ENCODE data around the gene HSPA1L. TPM values are rescaled to one million over a fixed set of nuclear protein-coding genes. Genes with fewer than 3 reads are reported as not detected.

The HSPA1L gene
- total and polyA plus RNA-seq, 4 donors, result 0.27 to 0.79 (median 0.47) TPM

GRCh38 chr6:31768363-31769257, 46.5 kb downstream of the HSPA1L start:
- Histone ChIP-seq H3K36me3 (ENCODE audit: control insufficient read depth in 4 of 4, insufficient read depth in 3 of 4, low read depth in 1 of 4, low read length in 3 of 4) (no peaks in the 10 kb centered on the region), H3K9me3 (ENCODE audit: control insufficient read depth in 4 of 4, low read length in 3 of 4) (no peaks in the 10 kb centered on the region), H3K4me3 (ENCODE audit: low read depth in 1 of 3, low read length in 3 of 3) (no peak overlapping the region), H3K9ac (ENCODE audit: low read depth in 1 of 2, low read length in 2 of 2) (no peak overlapping the region), H3K27ac (ENCODE audit: low read depth in 1 of 2, low read length in 2 of 2) (peak overlapping the region in 1 of 2 donors; percentile 17), H3K4me1 (ENCODE audit: control insufficient read depth in 4 of 4, insufficient read depth in 4 of 4, low read length in 3 of 4) (peaks cover 0 to 7% (median 4%) of the 10 kb centered on the region in 4 donors), H3K27me3 (ENCODE audit: control insufficient read depth in 4 of 4, insufficient read depth in 4 of 4, low read length in 3 of 4) (no peaks in the 10 kb centered on the region)
- DNase-seq (ENCODE audit: low spot score), result no peak
- TF ChIP-seq HNF4A (conservative IDR thresholded peaks at IDR 0.05), result no peak
- no peak for TF ChIP-seq FOXA1 (IDR thresholded peaks at IDR 0.05)
- TF ChIP-seq RAD21 (IDR thresholded peaks at IDR 0.05), result no peak
- no peak for TF ChIP-seq YY1 (IDR thresholded peaks at IDR 0.05)
- TF ChIP-seq NR2F2 (IDR thresholded peaks at IDR 0.05), result no peak
- no peak for TF ChIP-seq SP1 (IDR thresholded peaks at IDR 0.05)
- TF ChIP-seq HNF4G (IDR thresholded peaks at IDR 0.05), result no peak
- no peak for TF ChIP-seq CTCF (IDR thresholded peaks at IDR 0.05; ENCODE audit: low read depth, low read length, missing input control)
- no peak for TF ChIP-seq RXRA (IDR thresholded peaks at IDR 0.05)
- no peak for TF ChIP-seq JUND (IDR thresholded peaks at IDR 0.05)
- TF ChIP-seq ATF3 (IDR thresholded peaks at IDR 0.05), result no peak
- no peak for TF ChIP-seq FOXA2 (IDR thresholded peaks at IDR 0.05)
- TF ChIP-seq GABPA (IDR thresholded peaks at IDR 0.05 in 1 of 2, conservative IDR thresholded peaks at IDR 0.05 in 1 of 2), result no peak
- TF ChIP-seq REST (IDR thresholded peaks at IDR 0.05), result no peak
- TF ChIP-seq EGR1 (IDR thresholded peaks at IDR 0.05; ENCODE audit: low read depth in 2 of 2), result no peak
- TF ChIP-seq ZBTB33 (IDR thresholded peaks at IDR 0.05), result no peak
- TF ChIP-seq TAF1 (conservative IDR thresholded peaks at IDR 0.05), result no peak
- TF ChIP-seq MAX (IDR thresholded peaks at IDR 0.05), result no peak
- 88% methylated on average over 18 of the region's 18 CpGs for WGBS
